Forelimb muscle (tissue), 1 donor: ENCODE results near the gene FOXA3. TPM values are rescaled to one million over a fixed set of nuclear protein-coding genes. Genes with fewer than 3 reads are reported as not detected.
A peak's percentile ranks its signal among the peaks of the same experiment; 100 is the strongest.

Source experiments
- DNase-seq: peaks from one replicate; pipeline ENCODE4 v3.0.0-alpha.2; 2013; ENCODE audit warnings: low read depth
- polyA plus RNA-seq: library from polyadenylated mRNA; unstranded; fragments of 120-200 nt; gene quantifications from one replicate; pipeline ENCODE4 v1.2.1, GENCODE V29; 2013; ENCODE audit not compliant: insufficient read length

The FOXA3 gene
- polyA plus RNA-seq, 1 donor = not detected

- no peak for DNase-seq
Observed at GRCh38 chr19:45873219-45873772, 9.2 kb downstream of the FOXA3 start.

- no peak for DNase-seq
Observed at GRCh38 chr19:45874620-45874966, 10.5 kb downstream of the FOXA3 start.

GRCh38 chr19:45876161-45876410 lies 12.0 kb downstream of the FOXA3 start:
- DNase-seq = no peak

GRCh38 chr19:45876411-45877197 lies 12.5 kb downstream of the FOXA3 start:
- DNase-seq = no peak

- DNase-seq = no peak
Observed at GRCh38 chr19:45878043-45878794, 14.1 kb downstream of the FOXA3 start.

GRCh38 chr19:45879055-45879454 lies 14.9 kb downstream of the FOXA3 start:
- DNase-seq = no peak

GRCh38 chr19:45879971-45880370 lies 15.8 kb downstream of the FOXA3 start:
- DNase-seq = no peak

GRCh38 chr19:45881082-45881908 lies 17.2 kb downstream of the FOXA3 start:
- no peak for DNase-seq

GRCh38 chr19:45881909-45882528 lies 17.9 kb downstream of the FOXA3 start:
- no peak for DNase-seq

- no peak for DNase-seq
Observed at GRCh38 chr19:45882652-45883585, 18.8 kb downstream of the FOXA3 start.

- DNase-seq = no peak
Observed at GRCh38 chr19:45883586-45883880, 19.4 kb downstream of the FOXA3 start.

- DNase-seq = no peak
Observed at GRCh38 chr19:45883881-45884681, 20.0 kb downstream of the FOXA3 start.

- DNase-seq = no peak
Observed at GRCh38 chr19:45884682-45885555, 20.8 kb downstream of the FOXA3 start.

GRCh38 chr19:45885556-45886426 lies 21.7 kb downstream of the FOXA3 start, which contains the start of gene IRF2BP1:
TSS of gene IRF2BP1 (minus strand) at chr19:45886141. CDS start at chr19:45885774, 367 bp downstream.
- peak; percentile 84 for DNase-seq

- peak; percentile 79 for DNase-seq
Observed at GRCh38 chr19:45886427-45887199, 22.5 kb downstream of the FOXA3 start.

- no peak for DNase-seq
Observed at GRCh38 chr19:45887200-45887710, 23.1 kb downstream of the FOXA3 start.
